MM.1S (cell line): Measurements from ENCODE around the gene SLC16A9.

ENCODE experiments used
- CTCF ChIP-seq: fragments of 300-600 bp; sonication (generic); IDR thresholded peaks from 2 replicates; pipeline ENCODE4 v1.5.1; 2016; ENCODE audit warnings: antibody characterized with exemption, low read length, mixed read lengths
- EZH2 ChIP-seq: fragments of 300-600 bp; sonication (generic); optimal IDR thresholded peaks from 2 replicates; pipeline ENCODE3; 2017; ENCODE audit warnings: low read depth, mild to moderate bottlenecking, antibody characterized with exemption, low read length, mixed read lengths
- EZH2phosphoT487 ChIP-seq: fragments of 300-600 bp; sonication (generic); IDR thresholded peaks from 2 replicates; pipeline ENCODE4 v1.6.1; 2018; ENCODE audit warnings: antibody characterized with exemption, low read length

- TF ChIP-seq CTCF (no peak), EZH2 (no peak), EZH2phosphoT487 (no peak)
Observed at GRCh38 chr10:59621771-59622170, 87.9 kb downstream of the SLC16A9 start.
